AG04450 (cell line): ENCODE results near the gene CREM. TPM values are rescaled to one million over a fixed set of nuclear protein-coding genes. Genes with fewer than 3 reads are reported as not detected.

ENCODE experiments used
- CTCF ChIA-PET: fragments of 300-600, 350-600 bp; formaldehyde crosslinking; extraction: SDS; loops from one replicate; lab custom pipeline; 2022; ENCODE audit warnings: antibody characterized with exemption, inconsistent platforms; lab: Charles Lee
- POLR2A ChIA-PET: fragments of 350-600 bp; formaldehyde crosslinking; extraction: SDS; loops from one replicate; lab custom pipeline; 2021; ENCODE audit warnings: antibody characterized with exemption, inconsistent platforms; lab: Yijun Ruan, JAX
- DNase-seq: peaks from one replicate; pipeline ENCODE4 v3.0.0-alpha.2; 2011; ENCODE audit warnings: low read depth, low spot score
- H3K27ac ChIP-seq: one replicate; pipeline ENCODE4 v1.5.1; 2012; ENCODE audit warnings: low read depth, low read length, control low read depth
- H3K27me3 ChIP-seq: one replicate; pipeline ENCODE4 v1.6.0; 2012; ENCODE audit warnings: low read length; ENCODE audit not compliant: control insufficient read depth, insufficient read depth
- H3K4me3 ChIP-seq: 2 replicates; pipeline ENCODE4 v1.5.1; 2011; ENCODE audit warnings: mild to moderate bottlenecking, low read depth, low read length, control low read depth
- H3K9me3 ChIP-seq: 2 replicates; pipeline ENCODE4 v1.5.1; 2012; ENCODE audit warnings: low read length; ENCODE audit not compliant: control insufficient read depth, insufficient read depth
- polyA plus RNA-seq: library from polyadenylated mRNA; depleted of rRNA; stranded (reverse); fragments of >200 nt; gene quantifications from 2 replicates; pipeline ENCODE4 v1.2.3, GENCODE V29; 2011
- TF ChIP-seq, protein P1 (sequence below): IDR thresholded peaks from 2 replicates; pipeline ENCODE4 v1.5.1; 2011; ENCODE audit warnings: low read depth, low read length, control low read depth, inconsistent platforms

CREM gene
- polyA plus RNA-seq, 1 experiment: 48.2 TPM

DNA sequence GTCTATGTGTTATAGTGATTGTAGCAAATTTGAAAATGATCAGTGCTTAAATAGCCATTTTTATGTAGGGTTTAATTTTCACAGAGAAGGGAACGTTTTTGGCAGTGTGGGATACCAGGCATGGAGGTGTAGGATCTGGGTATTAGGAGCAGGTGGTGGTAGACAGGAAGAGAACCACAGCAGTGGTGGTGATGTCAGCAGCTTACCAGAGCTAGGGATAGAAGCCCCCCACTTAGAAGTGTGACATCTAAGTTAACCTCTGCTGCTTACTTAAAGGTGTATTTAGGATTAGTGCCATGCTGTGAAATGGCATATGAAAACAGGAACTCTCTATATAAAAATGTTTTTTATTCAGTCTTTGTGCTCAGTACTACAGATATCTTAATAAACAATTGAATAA is 73.8 kb downstream of the CREM start:
- no peak for DNase-seq
- CTCF ChIA-PET: no interaction called here
- no peaks in the 10 kb centered on the region for H3K9me3 ChIP-seq
- no peak overlapping the region for H3K4me3 ChIP-seq
- H3K27me3 ChIP-seq: no peaks in the 10 kb centered on the region
- H3K27ac ChIP-seq: no peak overlapping the region
- POLR2A ChIA-PET: no interaction called here
- TF ChIP-seq, protein P1, sequence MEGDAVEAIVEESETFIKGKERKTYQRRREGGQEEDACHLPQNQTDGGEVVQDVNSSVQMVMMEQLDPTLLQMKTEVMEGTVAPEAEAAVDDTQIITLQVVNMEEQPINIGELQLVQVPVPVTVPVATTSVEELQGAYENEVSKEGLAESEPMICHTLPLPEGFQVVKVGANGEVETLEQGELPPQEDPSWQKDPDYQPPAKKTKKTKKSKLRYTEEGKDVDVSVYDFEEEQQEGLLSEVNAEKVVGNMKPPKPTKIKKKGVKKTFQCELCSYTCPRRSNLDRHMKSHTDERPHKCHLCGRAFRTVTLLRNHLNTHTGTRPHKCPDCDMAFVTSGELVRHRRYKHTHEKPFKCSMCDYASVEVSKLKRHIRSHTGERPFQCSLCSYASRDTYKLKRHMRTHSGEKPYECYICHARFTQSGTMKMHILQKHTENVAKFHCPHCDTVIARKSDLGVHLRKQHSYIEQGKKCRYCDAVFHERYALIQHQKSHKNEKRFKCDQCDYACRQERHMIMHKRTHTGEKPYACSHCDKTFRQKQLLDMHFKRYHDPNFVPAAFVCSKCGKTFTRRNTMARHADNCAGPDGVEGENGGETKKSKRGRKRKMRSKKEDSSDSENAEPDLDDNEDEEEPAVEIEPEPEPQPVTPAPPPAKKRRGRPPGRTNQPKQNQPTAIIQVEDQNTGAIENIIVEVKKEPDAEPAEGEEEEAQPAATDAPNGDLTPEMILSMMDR: no peak

DNA sequence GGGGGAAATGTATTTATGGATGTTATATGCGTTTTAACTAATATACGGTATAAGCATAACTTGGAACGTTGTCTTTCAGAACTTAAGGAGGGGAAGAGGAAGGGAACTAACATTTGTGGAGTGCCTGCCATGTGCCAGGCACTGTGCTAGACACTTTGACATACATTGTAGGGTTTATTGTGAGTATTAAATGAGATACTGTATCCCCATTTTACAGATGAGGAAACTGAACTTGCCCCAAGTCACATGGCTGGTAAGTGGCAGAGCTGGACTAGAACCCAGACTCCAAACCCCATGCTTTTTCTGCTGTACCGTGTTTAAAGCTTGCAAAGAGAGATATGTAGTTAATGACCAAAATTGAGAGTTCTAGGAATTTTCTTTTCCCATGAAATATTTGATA is 74.6 kb downstream of the CREM start:
- ChIA-PET POLR2A (no interaction called here), CTCF (interaction anchor here (0.8 to 1.1 kb wide), 2 partner anchors 16 to 75 kb away, joined by 3 read pairs; partner anchors contain the start of gene CREM)
- DNase-seq: no peak
- Histone ChIP-seq H3K9me3 (no peaks in the 10 kb centered on the region), H3K27ac (no peak overlapping the region), H3K27me3 (no peaks in the 10 kb centered on the region), H3K4me3 (no peak overlapping the region)
- TF ChIP-seq, protein P1: no peak

DNA sequence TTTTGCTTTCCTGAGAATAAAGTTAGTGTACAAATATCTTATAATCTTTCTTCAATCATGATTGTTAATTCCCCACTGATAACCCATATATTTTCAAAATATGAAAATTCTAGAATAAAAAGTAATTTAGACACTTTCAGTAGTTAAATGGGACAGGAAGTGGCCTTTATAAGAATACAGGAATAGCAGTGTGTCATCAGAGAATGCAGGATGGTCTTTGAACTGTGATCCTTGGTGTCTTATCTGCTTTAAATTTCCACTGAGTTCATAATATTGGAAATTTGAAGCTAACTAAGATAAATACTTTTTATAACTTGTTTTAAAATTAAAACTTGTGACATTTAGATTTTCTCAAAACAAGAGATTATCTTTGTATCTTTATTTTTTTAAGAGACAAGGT is 75.4 kb downstream of the CREM start:
- Histone ChIP-seq H3K27ac (no peak overlapping the region), H3K27me3 (no peaks in the 10 kb centered on the region), H3K9me3 (no peaks in the 10 kb centered on the region), H3K4me3 (no peak overlapping the region)
- ChIA-PET CTCF (interaction anchor here (0.8 to 1.1 kb wide), 2 partner anchors 15 to 76 kb away, joined by 3 read pairs; partner anchors contain the start of gene CREM), POLR2A (interaction anchor here (0.7 kb wide), 1 partner anchor 75 kb away, joined by 3 read pairs; the partner anchor contains the start of gene CREM)
- TF ChIP-seq, protein P1: no peak
- DNase-seq: no peak

DNA sequence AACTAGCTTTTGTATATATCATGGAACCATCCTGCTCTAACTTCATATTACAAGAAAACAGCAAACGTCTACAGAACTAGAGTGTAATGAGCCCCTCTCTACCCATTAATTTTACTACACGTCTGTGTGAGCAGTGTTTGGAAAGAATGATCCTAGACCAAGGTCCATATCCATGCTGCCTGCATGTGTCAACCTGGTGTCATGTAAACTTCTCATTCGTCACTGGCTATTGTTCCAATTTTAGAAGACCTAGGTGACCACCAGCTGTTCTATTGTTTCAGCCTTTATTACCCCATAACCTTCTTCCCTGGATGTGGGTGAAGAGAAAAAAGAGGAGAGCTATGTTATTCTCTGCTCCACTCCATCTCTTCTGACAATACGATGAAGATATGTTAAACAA is 77.1 kb downstream of the CREM start:
- Histone ChIP-seq H3K27me3 (no peaks in the 10 kb centered on the region), H3K4me3 (no peak overlapping the region), H3K27ac (no peak overlapping the region), H3K9me3 (no peaks in the 10 kb centered on the region)
- TF ChIP-seq, protein P1: no peak
- ChIA-PET POLR2A (interaction anchor here (0.7 kb wide), 3 partner anchors 9 to 248 kb away, joined by 7 to 10 read pairs (median 10); no protein-coding TSS in a partner anchor), CTCF (interaction anchor here (0.7 to 5.0 kb wide), 4 partner anchors 8 to 29 kb away, joined by 3 to 58 read pairs (median 6); no protein-coding TSS in a partner anchor)
- DNase-seq: no peak

DNA sequence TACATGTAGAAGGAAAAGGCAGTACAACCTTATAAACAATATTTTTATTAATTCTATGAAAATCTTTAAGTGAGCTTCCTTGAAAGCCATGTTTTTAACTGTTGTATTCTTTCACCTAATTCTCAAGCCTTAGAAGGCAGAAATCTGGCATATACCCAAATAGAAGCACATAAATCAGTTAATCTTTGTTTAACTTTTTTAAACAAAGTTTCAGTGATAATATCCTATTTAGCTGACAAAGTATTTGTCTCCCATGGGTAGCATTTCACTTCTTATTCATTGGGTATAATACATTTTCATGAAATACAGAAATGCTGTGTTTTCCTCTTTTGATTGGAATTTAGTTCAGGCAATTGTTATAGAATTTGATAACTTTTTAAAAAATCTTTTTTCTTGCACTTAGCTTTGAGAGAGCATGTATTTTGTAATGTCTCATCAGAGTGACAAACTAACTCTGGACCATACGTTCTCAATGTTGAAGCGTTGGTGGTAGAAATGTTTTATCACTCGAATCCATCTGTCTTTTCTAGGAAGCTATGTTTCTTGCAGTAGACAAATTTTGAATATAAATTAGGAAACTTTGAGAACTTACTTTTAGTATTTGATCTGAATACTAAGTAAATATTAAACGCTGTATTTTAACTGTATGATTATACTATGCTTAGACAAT is 78.1 kb downstream of the CREM start:
- Histone ChIP-seq H3K27ac (no peak overlapping the region), H3K4me3 (no peak overlapping the region), H3K9me3 (no peaks in the 10 kb centered on the region), H3K27me3 (no peaks in the 10 kb centered on the region)
- TF ChIP-seq, protein P1: no peak
- ChIA-PET CTCF (interaction anchor here (0.5 to 5.0 kb wide), 8 partner anchors 9 to 130 kb away, joined by 3 to 58 read pairs (median 5); partner anchors contain the start of gene CREM), POLR2A (interaction anchor here (0.7 kb wide), 3 partner anchors 8 to 247 kb away, joined by 7 to 10 read pairs (median 10); no protein-coding TSS in a partner anchor)
- no peak for DNase-seq
